Measurements from ENCODE around the gene SAMD14.

Gene SAMD14

DNA sequence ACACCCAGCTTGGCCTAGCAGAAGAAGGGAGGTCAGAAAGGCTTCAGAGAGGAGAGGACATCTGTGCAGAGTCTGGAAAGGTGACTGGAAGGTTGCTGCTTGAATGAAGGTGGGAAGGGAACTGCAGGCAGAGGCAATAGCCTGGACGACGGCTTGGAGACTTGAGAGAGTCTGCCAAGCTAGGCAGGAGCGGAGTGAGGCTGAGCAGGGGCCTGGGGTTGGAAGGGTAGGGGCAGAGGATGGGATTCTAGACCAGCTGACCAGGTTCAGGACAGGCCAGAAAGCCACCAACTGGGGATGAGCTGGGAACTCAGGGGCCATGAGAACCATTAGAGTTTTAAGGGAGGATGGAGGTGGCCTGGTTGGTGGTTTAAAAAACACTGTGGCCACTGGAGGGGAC is 35.5 kb upstream of the SAMD14 start:
- no peak for TF ChIP-seq CTCF (IDR thresholded peaks at IDR 0.05; ENCODE audit: control insufficient read depth, insufficient read depth, low read depth, low read length, missing control alignments)
- no peak for DNase-seq (ENCODE audit: low read depth)

DNA sequence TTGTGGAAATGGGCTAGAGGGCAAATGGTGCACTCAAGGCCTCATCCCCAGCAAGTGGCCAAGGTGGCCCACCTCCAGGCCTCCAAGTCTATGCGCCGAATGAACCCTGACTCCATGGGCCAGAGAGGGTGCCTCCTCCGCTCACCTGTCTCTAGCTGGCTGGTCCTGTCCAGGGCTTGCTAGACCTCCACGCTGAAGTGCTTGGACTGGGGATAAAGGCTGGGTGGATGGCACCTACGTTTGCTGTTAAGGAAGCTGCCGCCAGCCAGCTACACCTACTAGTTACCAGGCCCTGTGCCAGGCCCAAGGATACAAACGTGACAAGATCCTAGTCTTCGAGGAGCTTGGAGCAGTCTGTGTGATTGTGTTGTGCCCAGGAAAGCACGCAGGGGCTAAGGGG is 35.1 kb upstream of the SAMD14 start:
- DNase-seq (ENCODE audit: low read depth) = no peak
- no peak for TF ChIP-seq CTCF (IDR thresholded peaks at IDR 0.05; ENCODE audit: control insufficient read depth, insufficient read depth, low read depth, low read length, missing control alignments)
- H3K4me3 ChIP-seq (ENCODE audit: control insufficient read depth, low read depth, low read length) = no peak overlapping the region

More for the DNA sequence above, 35.5 kb upstream of the SAMD14 start:
- no peak overlapping the region for H3K4me3 ChIP-seq (ENCODE audit: control insufficient read depth, low read depth, low read length)

DNA sequence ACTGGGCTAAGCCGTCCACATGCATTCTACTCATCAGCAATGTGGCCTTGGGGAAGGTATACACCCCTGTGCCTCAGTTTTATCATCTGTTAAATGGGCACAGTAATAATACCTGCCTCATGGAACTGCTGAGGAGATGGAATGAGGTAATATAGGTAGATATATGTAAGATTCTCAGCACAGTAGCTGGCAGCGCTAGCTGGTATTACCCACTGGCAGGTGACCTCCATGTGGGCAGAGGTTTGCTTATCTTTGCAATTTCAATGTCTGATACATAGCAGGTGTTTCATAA is 34.7 kb upstream of the SAMD14 start:
- no peak for DNase-seq (ENCODE audit: low read depth)
- TF ChIP-seq CTCF (IDR thresholded peaks at IDR 0.05; ENCODE audit: control insufficient read depth, insufficient read depth, low read depth, low read length, missing control alignments) = no peak

DNA sequence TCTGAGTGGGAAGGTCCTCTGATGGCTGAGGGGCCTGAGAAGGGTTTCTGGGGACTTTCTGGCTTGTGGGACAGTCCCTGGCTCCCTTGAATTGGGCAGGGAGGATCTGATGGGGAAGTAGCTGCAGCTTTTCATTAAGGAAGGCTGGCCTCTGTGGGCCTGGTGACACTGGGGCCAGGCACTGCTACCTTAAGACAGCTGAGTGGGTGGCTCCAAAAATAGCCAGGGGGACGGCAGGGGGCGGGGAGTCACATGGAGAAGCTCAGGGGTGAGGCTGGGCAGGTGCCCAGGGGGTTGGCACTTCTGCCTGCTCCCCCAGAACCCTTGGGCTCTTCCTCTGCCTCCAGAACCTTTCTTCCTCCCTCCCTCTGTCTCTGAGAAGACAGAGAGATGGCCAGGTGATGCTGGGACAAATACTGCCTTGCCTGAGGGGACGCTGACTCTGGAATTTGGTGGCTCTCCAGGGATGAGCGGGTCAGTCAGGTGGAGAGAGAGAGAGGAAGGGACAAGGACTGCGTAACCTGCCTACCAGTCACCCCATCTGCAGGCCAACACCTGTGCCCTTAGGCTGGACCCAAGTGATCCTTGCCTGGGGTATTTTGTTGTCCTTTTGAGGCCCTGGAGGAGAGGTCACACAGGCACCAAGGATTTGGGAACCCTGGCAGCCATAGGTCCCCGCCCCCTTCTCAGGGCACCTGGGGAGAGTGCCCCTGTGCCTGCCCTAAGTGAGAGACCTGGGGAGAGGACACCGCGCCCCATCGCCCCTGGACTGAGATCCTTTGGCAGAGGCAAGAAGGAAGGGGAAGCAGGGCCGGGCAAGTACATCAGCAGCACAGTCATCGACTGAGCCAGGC is 34.1 kb upstream of the SAMD14 start:
- DNase-seq (ENCODE audit: low read depth) = no peak
- H3K4me3 ChIP-seq (ENCODE audit: control insufficient read depth, low read depth, low read length) = no peak overlapping the region
- TF ChIP-seq CTCF (IDR thresholded peaks at IDR 0.05; ENCODE audit: control insufficient read depth, insufficient read depth, low read depth, low read length, missing control alignments) = no peak

More for the DNA sequence above, 34.7 kb upstream of the SAMD14 start:
- H3K4me3 ChIP-seq (ENCODE audit: control insufficient read depth, low read depth, low read length) = no peak overlapping the region

DNA sequence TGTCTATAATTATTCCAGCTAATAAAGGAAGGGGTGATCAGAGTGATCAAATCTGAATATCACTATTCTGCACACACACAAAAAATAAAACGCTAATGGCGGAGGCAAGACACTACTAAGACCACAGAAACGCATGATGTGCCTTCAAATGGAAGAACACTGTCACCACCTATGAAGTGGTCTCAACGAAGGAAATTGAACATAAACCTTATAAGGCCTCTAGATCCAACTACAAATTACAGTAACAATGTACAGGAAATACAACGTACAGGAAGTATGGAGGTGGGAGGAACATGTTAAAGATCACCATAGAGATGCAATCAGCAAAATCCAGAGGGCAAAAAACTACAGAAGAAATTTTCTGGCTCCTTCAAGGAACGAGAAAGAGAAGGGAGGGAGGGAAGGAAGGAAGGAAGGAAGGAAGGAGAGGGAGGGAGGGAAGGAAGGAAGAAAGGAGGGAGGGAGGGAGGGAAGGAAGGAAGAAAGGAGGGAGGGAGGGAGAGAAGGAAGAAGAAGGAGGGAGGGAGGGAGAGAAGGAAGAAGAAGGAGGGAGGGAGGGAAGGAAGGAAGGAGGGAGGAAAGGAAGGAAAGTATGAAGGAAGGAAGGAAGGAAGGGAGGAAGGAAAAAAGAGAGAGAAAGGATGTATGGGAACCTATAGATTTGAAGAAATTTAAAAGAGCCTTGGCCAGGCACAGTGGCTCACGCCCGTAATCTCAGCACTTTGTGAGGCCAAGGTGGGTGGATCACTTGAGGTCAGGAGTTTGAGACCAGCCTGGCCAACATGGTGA is 32.7 kb upstream of the SAMD14 start:
- DNase-seq (ENCODE audit: low read depth) = no peak
- TF ChIP-seq CTCF (IDR thresholded peaks at IDR 0.05; ENCODE audit: control insufficient read depth, insufficient read depth, low read depth, low read length, missing control alignments) = no peak
- H3K4me3 ChIP-seq (ENCODE audit: control insufficient read depth, low read depth, low read length) = no peak overlapping the region

DNA sequence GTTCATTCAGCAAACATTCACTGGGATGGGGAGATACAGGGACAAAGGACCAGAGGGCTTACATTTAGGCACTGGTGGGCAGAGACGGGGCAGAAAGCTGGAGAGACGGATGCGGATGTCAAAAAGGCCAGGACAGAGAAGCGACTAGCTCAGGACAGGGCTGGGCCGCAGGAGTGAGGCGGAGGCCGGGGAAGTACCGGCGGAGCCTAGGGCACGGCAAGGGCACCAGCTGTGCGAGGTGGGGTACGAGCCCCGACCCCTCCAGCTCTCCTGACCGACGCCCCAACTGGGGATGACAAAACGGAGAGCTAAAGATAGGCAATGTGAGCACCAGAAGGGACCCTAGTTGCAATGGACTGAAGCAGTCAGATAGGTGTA is 31.9 kb upstream of the SAMD14 start:
- no peak overlapping the region for H3K4me3 ChIP-seq (ENCODE audit: control insufficient read depth, low read depth, low read length)
- TF ChIP-seq CTCF (IDR thresholded peaks at IDR 0.05; ENCODE audit: control insufficient read depth, insufficient read depth, low read depth, low read length, missing control alignments) = no peak
- no peak for DNase-seq (ENCODE audit: low read depth)
